ENCODE measurements around the gene MALL.

DNA sequence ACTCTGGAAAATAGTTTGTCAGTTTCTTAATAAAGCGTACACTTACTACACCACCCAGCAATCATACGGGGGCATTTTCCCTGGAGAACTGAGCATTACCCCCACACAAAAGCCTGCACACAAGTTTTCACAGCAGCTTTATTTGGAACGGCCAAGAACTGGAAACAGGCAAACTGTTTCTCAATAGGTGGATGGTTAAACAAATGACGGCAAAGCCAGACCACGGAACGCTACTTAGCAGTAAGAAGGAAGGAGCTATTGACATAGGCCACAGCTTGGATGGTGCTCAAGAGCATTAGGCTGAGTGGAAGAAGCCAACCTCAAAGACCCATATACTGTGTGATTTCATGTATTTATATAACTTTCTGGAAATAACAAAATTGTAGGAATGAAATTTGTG lies 9.0 kb downstream of the MALL start:
- TF ChIP-seq CTCF (IDR thresholded peaks at IDR 0.05; ENCODE audit: low read length): no peak
- TF ChIP-seq EZH2 (IDR thresholded peaks at IDR 0.05; ENCODE audit: borderline replicate concordance, low read length): no peak

Data from OCI-LY1 (cell line).